ENCODE measurements around the gene IRF2BP1.

DNA sequence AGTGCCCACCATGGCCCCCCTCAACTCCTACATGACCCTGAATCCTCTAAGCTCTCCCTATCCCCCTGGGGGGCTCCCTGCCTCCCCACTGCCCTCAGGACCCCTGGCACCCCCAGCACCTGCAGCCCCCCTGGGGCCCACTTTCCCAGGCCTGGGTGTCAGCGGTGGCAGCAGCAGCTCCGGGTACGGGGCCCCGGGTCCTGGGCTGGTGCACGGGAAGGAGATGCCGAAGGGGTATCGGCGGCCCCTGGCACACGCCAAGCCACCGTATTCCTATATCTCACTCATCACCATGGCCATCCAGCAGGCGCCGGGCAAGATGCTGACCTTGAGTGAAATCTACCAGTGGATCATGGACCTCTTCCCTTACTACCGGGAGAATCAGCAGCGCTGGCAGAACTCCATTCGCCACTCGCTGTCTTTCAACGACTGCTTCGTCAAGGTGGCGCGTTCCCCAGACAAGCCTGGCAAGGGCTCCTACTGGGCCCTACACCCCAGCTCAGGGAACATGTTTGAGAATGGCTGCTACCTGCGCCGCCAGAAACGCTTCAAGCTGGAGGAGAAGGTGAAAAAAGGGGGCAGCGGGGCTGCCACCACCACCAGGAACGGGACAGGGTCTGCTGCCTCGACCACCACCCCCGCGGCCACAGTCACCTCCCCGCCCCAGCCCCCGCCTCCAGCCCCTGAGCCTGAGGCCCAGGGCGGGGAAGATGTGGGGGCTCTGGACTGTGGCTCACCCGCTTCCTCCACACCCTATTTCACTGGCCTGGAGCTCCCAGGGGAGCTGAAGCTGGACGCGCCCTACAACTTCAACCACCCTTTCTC is 13.6 kb downstream of the IRF2BP1 start:
- TF ChIP-seq POLR2A (IDR thresholded peaks at IDR 0.05) (no peak), EP300 (IDR thresholded peaks at IDR 0.05) (no peak), POLR2AphosphoS5 (IDR thresholded peaks at IDR 0.05) (no peak)
- TF ChIP-seq, protein P1, sequence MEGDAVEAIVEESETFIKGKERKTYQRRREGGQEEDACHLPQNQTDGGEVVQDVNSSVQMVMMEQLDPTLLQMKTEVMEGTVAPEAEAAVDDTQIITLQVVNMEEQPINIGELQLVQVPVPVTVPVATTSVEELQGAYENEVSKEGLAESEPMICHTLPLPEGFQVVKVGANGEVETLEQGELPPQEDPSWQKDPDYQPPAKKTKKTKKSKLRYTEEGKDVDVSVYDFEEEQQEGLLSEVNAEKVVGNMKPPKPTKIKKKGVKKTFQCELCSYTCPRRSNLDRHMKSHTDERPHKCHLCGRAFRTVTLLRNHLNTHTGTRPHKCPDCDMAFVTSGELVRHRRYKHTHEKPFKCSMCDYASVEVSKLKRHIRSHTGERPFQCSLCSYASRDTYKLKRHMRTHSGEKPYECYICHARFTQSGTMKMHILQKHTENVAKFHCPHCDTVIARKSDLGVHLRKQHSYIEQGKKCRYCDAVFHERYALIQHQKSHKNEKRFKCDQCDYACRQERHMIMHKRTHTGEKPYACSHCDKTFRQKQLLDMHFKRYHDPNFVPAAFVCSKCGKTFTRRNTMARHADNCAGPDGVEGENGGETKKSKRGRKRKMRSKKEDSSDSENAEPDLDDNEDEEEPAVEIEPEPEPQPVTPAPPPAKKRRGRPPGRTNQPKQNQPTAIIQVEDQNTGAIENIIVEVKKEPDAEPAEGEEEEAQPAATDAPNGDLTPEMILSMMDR (IDR thresholded peaks at IDR 0.05), result no peak
